Gastroesophageal sphincter (tissue), 3 donors: ENCODE results near the gene COPS9.

Experiments
- CTCF ChIP-seq, 4 experiments: fragments of 200-600 bp in 2 of 4; fragments of 450-650 bp in 2 of 4; sonication (generic) in 1 of 4; IDR thresholded peaks; one replicate each; pipeline ENCODE4 v1.5.1; 2017 to 2019; ENCODE audit warnings: antibody characterized with exemption in 4 of 4, mild to moderate bottlenecking in 2 of 4, moderate library complexity in 2 of 4
- EP300 ChIP-seq: sonication (generic); formaldehyde crosslinking; IDR thresholded peaks from one replicate; pipeline ENCODE4 v1.6.1; 2017; ENCODE audit warnings: antibody characterized with exemption, mild to moderate bottlenecking
- POLR2A ChIP-seq, 2 donors: fragments of 450-650 bp; IDR thresholded peaks; one replicate each; pipeline ENCODE4 v1.6.1; 2017; ENCODE audit warnings: antibody characterized with exemption in 2 of 2, mild to moderate bottlenecking in 2 of 2, moderate library complexity in 1 of 2

GRCh38 chr2:240165661-240166060 lies 29.6 kb upstream of the COPS9 start:
- TF ChIP-seq POLR2A (IDR thresholded peaks at IDR 0.05) (no peak), CTCF (IDR thresholded peaks at IDR 0.05) (no peak), EP300 (no peak)
